ENCODE measurements around the gene LAIR1.

- TF ChIP-seq CTCF (IDR thresholded peaks at IDR 0.05): no peak
- no peak for TF ChIP-seq POLR2AphosphoS5 (IDR thresholded peaks at IDR 0.05)
- no peak for TF ChIP-seq POLR2A (IDR thresholded peaks at IDR 0.05)
- TF ChIP-seq EP300 (IDR thresholded peaks at IDR 0.05): no peak
Observed at GRCh38 chr19:54380897-54381296, 16.2 kb upstream of the LAIR1 start.

Data from upper lobe of left lung (tissue), 4 donors.